Measurements from ENCODE around the gene AMT. TPM values are rescaled to one million over a fixed set of nuclear protein-coding genes. Genes with fewer than 3 reads are reported as not detected.
"Not testable (repeated sequence)": the region's sequence is repeated elsewhere in the genome, so short reads cannot be mapped to it uniquely, and the experiment has no call there.

The AMT gene
- total RNA-seq, 4 donors from 2014 or later = 3.5 to 7.9 (median 5.9) TPM

GRCh38 chr3:49410066-49410845, 12.0 kb downstream of the AMT start:
- peaks cover 53 to 58% of the 10 kb centered on the region in 2 donors for H3K4me1 ChIP-seq
- peaks cover 0 to 4% of the 10 kb centered on the region in 2 donors for H3K36me3 ChIP-seq
- peak overlapping the region in 2 of 3 donors; percentile 34 to 89 for H3K27ac ChIP-seq
- no peaks in the 10 kb centered on the region for H3K9me3 ChIP-seq
- intact Hi-C loops (cut with DNase I) = loop anchor here (5.0 kb wide), 1 partner anchor 53 kb away; the partner anchor contains the start of gene GPX1
- TF ChIP-seq POLR2A (IDR thresholded peaks at IDR 0.05) (no peak), CTCF (IDR thresholded peaks at IDR 0.05) (no peak)
- H3K4me3 ChIP-seq (replicated peaks in 1 of 3) = peak overlapping the region in 2 of 3 donors; percentile 68 to 91
- 30 to 39% methylated on average over 4 of the region's 4 CpGs for WGBS, 2 donors
- no peak for DNase-seq
- H3K27me3 ChIP-seq = no peaks in the 10 kb centered on the region

- H3K36me3 ChIP-seq = no peaks in the 10 kb centered on the region
- H3K27me3 ChIP-seq = no peaks in the 10 kb centered on the region
- intact Hi-C loops (cut with DNase I) = no loop called here
- H3K4me1 ChIP-seq = peaks cover 59 to 79% of the 10 kb centered on the region in 2 donors
- 62 to 65% methylated on average over 17 of the region's 17 CpGs for WGBS, 2 donors
- H3K9me3 ChIP-seq = no peaks in the 10 kb centered on the region
- no peak for DNase-seq
- H3K4me3 ChIP-seq (replicated peaks in 1 of 3) = no peak overlapping the region
- peak overlapping the region; percentile 9 to 64 (median 61) for H3K27ac ChIP-seq
- no peak for TF ChIP-seq CTCF (IDR thresholded peaks at IDR 0.05)
- no peak for TF ChIP-seq POLR2A (IDR thresholded peaks at IDR 0.05)
Measured at GRCh38 chr3:49406571-49407565, 15.4 kb downstream of the AMT start.

GRCh38 chr3:49405570-49405969, 16.7 kb downstream of the AMT start:
- peaks cover 66 to 88% of the 10 kb centered on the region in 2 donors for H3K4me1 ChIP-seq
- peak overlapping the region; percentile 9 to 68 (median 61) for H3K27ac ChIP-seq
- intact Hi-C loops (cut with DNase I) = not testable (repeated sequence)

GRCh38 chr3:49403891-49404290, 18.4 kb downstream of the AMT start:
- H3K27me3 ChIP-seq = no peaks in the 10 kb centered on the region
- intact Hi-C loops (cut with DNase I) = no loop called here
- TF ChIP-seq CTCF (IDR thresholded peaks at IDR 0.05) (no peak), POLR2A (IDR thresholded peaks at IDR 0.05) (no peak)
- H3K4me3 ChIP-seq (replicated peaks in 1 of 3) = no peak overlapping the region
- WGBS, 2 donors = 94 to 96% methylated on average over 4 to 5 of the region's 5 CpGs
- no peaks in the 10 kb centered on the region for H3K9me3 ChIP-seq
- no peaks in the 10 kb centered on the region for H3K36me3 ChIP-seq
- H3K27ac ChIP-seq = no peak overlapping the region
- H3K4me1 ChIP-seq = peaks cover 49 to 89% of the 10 kb centered on the region in 2 donors
- DNase-seq = no peak

More at GRCh38 chr3:49405570-49405969, 16.7 kb downstream of the AMT start:
- WGBS, 2 donors = 15 to 21% methylated on average over 9 of the region's 9 CpGs
- H3K36me3 ChIP-seq; H3K9me3 ChIP-seq; H3K4me3 ChIP-seq (replicated peaks in 1 of 3); H3K27me3 ChIP-seq: not testable (repeated sequence)
- peak; percentile 88 for DNase-seq

GRCh38 chr3:49401766-49402165, 20.5 kb downstream of the AMT start:
- no peak for TF ChIP-seq CTCF (IDR thresholded peaks at IDR 0.05)
- no peak for TF ChIP-seq POLR2A (IDR thresholded peaks at IDR 0.05)
- peaks cover 51 to 81% of the 10 kb centered on the region in 2 donors for H3K4me1 ChIP-seq

More at GRCh38 chr3:49401766-49402165, 20.5 kb downstream of the AMT start:
- Histone ChIP-seq H3K27me3 (no peaks in the 10 kb centered on the region), H3K36me3 (no peaks in the 10 kb centered on the region), H3K9me3 (no peaks in the 10 kb centered on the region), H3K4me3 (replicated peaks in 1 of 3) (no peak overlapping the region), H3K27ac (peak overlapping the region in 2 of 3 donors; percentile 16 to 66)
- intact Hi-C loops (cut with DNase I) = no loop called here
- peak; percentile 70 to 80 for DNase-seq
- WGBS, 2 donors = 24 to 45% methylated on average over 2 of the region's 2 CpGs

All from thyroid gland (tissue), 4 donors.